Islet precursor cell (in vitro differentiated cells): ENCODE measurements around the gene IFT122.
"Not testable (repeated sequence)": the region's sequence is repeated elsewhere in the genome, so short reads cannot be mapped to it uniquely, and the experiment has no call there.

Experiments used
- DNase-seq: peaks from one replicate; pipeline ENCODE4 v3.0.0-alpha.2; 2018

Gene IFT122, protein sequence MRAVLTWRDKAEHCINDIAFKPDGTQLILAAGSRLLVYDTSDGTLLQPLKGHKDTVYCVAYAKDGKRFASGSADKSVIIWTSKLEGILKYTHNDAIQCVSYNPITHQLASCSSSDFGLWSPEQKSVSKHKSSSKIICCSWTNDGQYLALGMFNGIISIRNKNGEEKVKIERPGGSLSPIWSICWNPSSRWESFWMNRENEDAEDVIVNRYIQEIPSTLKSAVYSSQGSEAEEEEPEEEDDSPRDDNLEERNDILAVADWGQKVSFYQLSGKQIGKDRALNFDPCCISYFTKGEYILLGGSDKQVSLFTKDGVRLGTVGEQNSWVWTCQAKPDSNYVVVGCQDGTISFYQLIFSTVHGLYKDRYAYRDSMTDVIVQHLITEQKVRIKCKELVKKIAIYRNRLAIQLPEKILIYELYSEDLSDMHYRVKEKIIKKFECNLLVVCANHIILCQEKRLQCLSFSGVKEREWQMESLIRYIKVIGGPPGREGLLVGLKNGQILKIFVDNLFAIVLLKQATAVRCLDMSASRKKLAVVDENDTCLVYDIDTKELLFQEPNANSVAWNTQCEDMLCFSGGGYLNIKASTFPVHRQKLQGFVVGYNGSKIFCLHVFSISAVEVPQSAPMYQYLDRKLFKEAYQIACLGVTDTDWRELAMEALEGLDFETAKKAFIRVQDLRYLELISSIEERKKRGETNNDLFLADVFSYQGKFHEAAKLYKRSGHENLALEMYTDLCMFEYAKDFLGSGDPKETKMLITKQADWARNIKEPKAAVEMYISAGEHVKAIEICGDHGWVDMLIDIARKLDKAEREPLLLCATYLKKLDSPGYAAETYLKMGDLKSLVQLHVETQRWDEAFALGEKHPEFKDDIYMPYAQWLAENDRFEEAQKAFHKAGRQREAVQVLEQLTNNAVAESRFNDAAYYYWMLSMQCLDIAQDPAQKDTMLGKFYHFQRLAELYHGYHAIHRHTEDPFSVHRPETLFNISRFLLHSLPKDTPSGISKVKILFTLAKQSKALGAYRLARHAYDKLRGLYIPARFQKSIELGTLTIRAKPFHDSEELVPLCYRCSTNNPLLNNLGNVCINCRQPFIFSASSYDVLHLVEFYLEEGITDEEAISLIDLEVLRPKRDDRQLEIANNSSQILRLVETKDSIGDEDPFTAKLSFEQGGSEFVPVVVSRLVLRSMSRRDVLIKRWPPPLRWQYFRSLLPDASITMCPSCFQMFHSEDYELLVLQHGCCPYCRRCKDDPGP

DNA sequence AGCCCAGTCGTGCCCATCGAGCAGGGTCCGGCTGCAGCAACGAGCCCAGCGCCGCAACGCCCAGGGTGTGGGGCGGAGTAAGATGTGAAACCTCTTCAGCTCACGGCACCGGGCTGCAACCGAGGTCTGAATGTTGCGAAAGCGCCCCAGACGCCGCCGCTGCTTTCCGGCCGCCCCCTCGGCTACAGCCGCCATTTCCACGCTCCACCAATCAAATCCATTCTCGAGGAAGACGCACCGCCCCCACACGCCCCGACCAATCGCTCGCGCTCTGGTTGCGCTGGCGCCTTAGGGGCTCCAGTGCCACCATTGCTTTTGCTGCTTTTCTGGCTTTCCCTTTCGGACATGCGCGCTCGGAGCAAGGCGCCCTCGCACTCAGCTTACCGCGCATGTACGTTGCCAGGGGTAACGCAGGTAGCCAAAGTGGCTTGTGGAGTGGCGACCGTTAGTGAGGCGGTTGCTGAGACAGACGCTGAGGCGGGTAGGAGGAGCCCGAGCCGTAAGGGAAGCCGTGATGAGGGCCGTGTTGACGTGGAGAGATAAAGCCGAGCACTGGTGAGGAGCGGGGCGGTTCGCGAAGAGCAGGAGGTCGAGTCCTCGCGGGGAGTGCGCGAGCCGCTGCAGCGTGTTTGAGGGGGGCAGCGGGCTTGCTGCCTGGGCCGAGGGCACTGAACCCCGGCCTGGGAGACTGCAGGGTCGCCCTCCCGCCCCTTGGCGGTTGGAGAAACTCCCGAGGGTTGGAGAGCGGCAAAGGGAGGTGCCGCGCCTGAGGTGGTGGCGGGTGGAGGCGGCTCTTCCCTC is at the start of gene IFT122, which contains the start of gene MBD4:
TSS of gene IFT122 (plus strand) at position 408 of the 801 bp plus-strand sequence. CDS start at position 515, 107 bp downstream.
TSS of gene MBD4 (minus strand) at position 132 of the 801 bp plus-strand sequence. CDS start at position 17, 115 bp downstream.
- DNase-seq = peak; percentile 100

DNA sequence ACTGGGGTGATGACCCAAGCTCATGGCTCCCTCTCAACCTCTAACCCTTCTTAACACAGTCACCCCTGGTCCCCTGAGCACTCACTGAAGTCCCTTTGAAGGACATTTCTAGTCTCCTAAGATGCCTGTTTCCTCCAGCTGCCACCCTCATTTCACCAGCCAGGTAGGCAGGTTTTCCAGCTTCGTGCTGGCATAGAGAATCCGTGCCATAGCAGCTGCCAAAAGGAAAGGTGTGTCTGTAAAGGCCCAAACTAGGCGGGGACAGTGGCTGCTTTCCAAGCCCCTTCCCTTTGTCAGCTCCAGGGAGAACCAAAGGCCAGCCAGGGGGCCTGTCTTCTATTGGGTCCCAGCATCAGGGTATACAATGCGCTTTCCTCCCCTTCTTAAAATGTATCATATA is 48.4 kb upstream of the IFT122 start:
- DNase-seq = not testable (repeated sequence)

DNA sequence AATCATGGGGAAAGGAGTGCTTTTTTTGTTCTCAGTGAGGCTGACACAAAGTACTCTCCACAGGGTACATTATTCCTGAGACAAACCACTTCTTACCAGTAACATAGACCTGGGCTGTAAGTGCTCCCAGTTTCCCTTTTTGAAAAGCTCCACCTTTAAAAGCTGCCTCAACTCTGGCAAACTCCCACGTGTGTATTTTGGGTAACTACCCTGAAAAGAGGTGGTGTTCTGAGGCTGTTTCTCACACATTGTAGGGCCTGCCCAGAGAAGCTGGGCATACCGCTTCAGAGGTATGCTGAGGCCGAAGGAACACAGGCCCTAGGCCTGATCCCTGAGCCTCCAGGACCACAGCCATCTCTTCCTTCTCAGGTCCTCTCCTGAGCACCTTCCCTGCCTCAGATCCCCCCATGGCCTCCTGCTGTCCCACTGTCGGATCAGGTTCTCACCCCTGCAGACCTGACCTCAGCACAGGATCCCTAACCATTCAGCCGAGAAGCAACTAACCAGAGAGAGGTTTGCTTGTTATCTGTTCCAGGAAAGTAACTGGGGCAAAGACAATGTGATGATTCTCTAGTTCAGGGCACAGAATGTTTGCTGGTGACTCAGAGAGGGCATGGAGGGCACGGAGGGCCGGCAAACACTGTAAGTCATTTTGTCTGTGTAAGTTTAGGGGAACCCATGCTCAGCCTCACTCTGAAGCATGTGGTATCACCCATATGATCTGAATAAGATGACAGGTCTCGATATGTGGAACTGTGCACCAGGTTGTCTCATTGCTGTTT is 47.7 kb upstream of the IFT122 start:
- not testable (repeated sequence) for DNase-seq

DNA sequence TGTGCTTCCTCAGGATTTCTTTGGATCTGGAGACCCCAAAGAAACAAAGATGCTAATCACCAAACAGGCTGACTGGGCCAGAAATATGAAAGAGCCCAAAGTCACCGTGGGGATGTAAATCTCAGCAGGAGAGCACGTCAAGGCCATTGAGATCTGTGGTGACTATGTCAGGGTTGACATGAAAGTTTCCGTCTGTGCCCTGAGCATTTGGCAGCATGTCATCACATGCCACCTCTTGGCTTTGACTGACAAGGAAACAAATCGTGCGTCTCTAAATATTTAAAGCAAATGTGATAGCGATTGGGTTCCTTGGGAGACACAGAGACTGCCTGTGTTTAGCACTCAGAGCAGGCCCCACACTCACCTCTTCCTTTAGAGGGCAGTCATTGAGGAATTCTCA is 46.8 kb upstream of the IFT122 start:
- DNase-seq = no peak

DNA sequence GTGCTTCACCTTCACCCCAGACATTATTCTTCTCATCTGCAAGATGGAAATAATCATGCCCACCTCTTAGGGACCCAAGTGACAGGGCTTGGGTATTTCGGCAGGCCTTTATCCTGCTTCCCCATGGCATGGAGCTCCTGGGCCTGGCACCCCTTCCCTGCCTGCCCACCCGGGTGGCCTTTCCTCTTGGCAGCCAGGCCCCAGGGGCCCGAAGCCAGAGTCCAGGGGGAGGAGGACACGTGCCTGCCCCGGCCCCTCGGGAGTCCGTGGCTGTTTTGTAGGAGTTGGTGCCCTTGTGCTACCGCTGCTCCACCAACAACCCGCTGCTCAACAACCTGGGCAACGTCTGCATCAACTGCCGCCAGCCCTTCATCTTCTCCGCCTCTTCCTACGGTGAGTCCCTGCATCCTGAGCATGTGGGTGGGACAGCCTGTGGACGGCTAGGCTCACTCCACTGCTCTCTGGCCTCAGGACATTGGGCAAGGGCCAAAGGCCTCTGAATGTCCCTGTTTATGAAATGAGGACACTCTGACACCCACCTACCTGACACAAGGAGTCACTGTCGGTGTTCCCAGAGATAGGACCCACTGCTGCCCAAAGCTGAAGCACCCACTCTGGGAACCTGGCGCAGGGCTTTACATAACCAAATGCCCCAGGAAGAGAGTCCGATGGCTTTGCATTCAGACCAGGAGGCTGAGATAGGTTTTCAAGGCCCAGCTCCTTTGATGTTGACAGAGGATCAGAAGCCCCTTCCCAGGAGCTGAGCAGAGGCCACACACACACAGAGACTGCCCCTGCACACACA is 46.1 kb upstream of the IFT122 start:
- not testable (repeated sequence) for DNase-seq

DNA sequence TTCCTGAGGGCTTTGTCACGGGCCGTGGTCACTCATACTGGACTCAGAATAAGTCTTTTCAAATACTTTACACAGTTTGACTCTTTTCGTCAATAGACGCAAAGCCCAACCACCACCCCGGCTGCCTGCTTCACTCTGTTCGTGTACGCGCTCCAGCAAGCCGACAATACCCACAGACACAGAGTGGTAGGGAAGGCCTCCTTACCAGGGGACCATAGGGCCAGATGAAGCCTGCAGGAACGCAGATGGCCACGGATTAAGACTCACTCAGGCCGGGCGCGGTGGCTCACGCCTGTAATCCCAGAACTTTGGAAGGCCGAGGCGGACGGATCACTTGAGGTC is 41.2 kb upstream of the IFT122 start:
- DNase-seq = peak; percentile 63

DNA sequence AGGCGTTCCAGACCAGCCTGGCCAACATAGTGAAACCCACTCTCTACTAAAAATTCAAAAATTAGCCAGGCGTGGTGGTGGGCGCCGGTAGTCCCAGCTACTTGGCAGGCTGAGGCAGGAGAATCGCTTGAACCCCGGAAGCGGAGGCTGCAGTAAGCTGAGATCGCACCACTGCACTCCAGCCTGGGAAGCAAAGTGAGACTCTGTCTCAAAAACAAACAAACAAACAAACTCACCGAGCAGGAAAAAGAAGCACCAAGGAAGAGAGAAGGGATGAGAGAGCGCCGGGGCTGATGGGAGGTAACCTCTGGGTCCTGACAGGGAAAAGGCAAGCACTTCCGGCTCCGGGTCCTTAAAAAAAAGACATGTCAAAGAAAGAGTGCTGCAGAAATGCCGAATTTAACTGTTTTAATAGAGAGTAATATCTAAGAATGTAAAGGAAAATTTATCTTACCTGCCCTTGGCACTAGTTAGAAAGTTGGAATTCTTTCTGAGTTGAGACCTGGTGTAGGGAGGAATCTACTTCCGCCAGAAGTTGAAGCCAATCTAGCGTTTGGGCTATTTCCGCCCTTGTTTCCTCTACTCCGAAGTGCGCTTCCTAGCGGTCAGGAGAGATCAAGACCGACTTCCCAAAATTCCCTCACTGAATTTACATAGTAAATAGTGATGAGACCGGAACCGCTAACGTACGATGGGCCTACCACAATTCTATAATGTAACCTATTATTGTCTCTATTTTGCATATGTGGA is 40.7 kb upstream of the IFT122 start:
- peak; percentile 89 for DNase-seq

DNA sequence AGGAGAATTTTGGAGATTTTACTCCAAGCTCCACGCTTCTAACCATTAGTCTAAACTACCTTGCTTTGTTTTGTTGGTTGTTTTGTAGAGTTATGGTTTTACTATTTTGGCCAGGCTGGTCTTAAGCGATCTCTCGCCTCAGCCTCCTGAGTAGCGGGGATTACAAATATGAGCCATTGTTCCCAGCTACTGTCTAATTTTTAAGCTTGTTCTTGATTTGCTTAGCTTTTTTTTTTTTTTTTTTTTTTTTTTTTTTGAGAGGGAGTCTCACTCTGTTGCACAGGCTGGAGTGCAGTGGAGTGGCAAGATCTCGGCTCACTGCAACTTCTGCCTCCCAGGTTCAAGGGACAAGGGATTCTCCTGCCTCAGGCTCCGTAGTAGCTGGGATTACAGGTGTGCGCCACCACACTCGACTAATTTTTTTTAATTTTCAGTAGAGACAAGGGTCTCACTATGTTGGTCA is 40.1 kb upstream of the IFT122 start:
- no peak for DNase-seq

DNA sequence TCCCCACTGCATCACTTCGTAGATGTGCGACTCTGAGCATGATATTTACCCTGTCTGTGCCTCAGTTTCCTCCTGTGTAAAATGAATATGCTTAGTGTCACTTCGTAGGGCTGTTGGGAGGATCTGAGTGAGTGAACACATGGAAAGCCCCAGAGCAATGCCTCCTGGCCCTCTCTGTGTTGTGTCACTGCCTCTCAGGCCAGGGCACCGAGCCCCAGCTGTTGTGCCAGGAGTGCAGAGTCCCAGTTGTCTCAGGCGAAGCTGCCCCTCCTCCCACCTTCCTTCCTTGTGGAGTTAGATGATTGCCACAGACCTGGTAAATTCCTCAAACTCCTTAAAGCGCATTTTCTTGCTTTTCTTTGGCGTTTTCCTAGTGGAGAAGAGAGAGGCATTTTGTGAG is 37.8 kb upstream of the IFT122 start:
- no peak for DNase-seq

DNA sequence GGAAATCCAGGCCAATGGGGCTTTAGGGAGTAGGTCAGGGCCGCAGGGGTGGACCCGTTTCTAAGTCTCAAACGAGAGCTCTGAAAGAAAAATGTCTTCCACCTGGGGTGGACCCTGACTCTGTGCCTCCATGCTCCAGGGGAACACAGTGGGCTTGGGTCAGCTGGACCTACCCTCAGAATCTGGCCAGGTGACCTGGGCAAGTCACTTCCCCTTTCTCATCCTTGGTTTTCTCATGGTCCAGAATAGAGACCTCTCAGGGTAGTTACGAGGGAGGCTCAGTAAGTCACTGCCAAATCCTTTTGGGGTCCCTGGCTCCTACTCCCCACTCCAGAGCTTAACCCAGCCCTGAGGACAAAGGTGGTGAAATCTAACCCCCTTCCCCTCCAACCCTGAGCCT is 37.4 kb upstream of the IFT122 start:
- DNase-seq = no peak

DNA sequence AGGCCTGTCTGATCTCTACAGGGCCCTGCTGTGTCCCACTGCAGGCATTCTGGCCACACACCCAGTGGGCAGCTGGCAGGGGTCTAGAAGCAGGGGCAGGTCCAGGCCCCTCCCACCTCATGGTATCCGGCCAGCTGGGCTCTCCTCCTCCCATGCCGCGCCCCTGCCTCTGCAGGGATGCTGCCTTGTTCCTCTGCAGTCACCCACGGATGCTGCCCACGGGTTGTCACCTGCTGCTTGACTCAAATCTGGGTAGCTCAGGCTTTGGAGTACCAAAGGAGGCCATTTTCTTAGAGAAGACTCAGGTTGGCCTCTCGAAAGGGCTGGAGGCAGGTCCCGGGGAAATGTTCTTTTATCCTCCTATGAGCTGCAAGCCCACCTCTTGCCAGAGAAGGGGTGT is 36.6 kb upstream of the IFT122 start:
- DNase-seq = no peak

DNA sequence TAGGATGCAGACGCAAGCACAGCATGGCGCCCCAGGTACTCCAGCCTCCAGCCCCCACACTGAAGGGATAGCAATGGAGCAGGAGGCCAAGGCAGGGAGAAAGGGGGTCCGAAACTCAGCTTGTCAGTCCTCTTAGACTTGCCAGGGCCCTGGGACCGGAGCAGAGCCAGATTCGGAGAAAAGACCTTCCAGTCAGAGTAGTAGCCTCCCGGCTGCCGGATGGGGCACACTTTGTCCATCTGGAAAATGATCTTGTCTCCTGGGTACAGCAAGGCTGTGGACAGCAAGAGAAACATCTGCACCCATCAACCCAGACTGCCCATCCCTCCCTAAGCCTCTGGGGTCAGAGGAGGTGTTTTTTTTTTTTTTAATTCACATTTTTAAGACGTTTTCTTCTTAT is 35.9 kb upstream of the IFT122 start:
- DNase-seq = no peak

DNA sequence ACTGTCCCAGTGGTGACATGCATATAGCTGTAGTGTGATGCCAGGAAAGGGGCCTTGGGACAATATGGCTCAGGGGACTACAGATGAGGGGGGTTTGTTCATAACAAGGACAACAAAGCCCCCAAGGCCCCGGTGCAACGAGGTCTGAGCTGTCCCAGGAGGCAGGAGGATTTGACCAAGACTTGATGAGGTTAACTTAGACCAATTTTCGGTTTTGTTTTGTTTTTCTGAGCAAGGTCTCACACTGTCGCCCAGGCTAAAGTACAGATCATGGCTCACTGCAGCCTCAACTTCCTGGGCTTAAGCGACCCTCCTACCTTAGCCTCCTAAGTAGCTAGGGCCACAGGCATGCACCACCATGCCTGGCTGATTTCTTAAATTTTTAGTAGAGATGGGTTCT is 35.4 kb upstream of the IFT122 start:
- DNase-seq = no peak

DNA sequence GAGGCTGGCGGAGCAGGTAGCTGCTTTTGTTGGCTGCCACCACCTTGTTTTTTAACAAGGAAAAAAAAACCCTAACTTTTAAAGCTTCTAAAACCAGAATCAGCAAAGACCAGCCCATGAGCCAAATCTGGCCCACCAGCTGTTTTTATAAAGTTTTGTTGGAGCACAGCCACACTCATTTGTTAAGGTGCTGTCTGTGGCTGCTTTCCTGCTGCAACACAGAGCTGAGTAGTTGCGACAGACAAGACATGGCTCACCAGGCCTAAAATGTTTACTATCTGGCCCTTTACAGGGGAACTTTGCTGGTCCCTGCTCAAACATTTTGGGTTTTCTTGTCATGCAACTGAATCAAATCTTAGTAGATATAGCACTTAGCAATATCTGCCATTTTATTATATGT is 30.5 kb upstream of the IFT122 start:
- no peak for DNase-seq

DNA sequence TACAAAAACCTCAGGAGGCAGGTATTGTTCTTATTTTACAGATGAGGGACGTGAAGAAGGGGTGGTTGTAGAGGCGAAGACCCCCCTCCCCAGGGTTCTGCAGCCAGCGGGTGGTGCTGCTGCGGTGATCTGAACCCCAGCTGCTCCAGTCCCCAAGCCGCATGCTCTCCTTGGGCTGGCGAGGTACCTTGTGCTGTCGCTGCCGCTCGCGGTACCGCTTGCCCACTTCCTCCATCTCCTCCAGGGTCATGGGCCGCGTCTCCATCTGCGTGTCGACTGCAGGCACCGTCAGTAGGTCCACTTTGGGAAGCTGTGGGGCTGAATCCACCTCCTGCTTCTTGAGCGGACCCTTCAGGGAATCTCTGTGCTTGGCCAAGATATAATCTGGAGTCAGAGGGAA is 29.1 kb upstream of the IFT122 start:
- DNase-seq = no peak

DNA sequence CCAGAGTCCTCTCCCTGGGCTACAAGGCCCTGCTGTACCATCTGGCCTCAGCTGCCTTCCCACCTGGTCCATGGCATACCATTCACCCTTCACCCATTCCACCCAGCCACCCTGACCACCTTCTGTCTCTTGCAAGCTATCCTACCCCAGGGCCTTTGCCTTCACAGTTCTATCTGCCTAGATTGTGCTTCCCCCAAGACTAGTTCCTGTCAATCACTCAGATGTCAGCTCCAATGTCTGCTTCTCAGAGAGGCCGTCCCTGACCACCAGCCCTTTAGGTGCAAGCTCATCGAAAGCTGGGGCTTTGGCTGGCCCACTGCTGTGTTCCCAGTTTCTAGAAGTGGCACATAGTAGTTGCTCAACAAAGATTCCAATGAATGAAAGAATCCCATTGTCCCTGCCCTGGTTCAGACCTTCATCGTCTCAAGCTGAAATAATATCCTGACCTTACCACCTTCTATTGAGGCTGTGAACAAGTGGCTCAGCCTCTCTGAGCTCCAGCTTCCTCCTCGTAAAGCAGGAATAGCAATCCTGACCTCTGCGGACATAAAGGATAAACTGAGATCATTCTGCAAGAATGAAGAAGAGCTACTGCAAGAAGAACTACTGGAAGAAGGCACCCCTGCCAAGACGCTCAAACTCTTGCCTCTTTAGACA is 27.4 kb upstream of the IFT122 start:
- peak; percentile 31 for DNase-seq

DNA sequence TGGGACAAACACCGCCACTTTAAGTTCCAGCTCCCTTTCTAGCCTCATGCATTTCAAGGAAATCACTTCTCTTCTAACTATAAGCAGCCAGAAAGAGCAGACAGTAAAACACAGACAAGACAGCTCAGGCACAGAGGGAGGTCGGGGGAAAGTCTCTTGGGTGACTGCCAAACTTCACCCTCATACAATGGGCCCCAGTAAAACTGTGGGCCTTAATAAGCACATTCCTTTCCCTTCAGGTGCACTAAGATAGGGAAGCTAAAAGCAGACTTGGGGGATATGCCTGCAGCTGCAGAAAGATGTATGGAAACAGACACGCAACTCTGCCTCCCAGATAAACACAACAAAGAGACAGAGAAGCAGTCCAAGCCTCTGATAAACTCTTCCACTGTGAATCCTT is 26.8 kb upstream of the IFT122 start:
- not testable (repeated sequence) for DNase-seq

DNA sequence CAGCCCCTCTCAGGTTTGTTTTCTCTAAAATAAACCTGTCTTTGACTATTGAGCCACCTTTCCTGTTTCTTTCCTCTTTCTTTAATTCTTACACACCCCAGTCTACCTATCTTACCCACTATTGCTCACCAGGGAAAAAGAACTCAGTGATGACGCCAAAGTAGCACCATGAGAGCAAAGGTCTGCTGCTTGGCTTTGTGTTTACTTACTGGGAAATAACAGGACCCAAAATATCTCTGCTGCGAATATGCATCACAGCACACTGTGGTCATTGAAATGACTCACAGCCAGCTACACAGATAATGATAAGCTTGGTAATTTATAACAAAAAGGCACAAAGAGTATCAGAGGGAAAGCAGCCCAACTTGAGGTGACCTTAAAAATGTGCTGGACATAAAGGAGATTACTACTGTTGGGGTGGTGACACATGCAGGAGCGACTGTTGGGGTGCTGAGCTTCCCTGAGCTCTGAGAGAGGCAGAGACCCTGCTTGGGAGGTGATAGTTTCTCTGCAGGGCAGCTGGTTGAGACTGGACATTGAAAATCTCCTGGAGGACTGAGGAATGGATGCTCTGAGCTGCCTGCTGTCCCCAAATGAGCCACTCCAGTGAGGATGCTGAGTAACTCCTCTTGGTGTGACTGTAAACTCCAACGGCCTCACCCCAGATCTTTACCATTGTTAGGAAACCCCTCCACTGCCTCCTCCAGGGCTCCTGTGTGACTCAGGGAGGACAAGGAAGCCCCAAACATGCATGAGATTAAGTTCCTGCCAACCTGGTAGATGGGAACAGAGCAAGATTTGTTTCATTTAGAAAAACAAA is 26.1 kb upstream of the IFT122 start:
- peak; percentile 48 for DNase-seq
